Measurements from ENCODE around the gene TFAP2E. TPM values are rescaled to one million over a fixed set of nuclear protein-coding genes. Genes with fewer than 3 reads are reported as not detected.

TFAP2E gene
- total and polyA plus RNA-seq, 7 donors, result 0.04 to 0.12 (median 0.06) TPM; not detected in 4

DNA sequence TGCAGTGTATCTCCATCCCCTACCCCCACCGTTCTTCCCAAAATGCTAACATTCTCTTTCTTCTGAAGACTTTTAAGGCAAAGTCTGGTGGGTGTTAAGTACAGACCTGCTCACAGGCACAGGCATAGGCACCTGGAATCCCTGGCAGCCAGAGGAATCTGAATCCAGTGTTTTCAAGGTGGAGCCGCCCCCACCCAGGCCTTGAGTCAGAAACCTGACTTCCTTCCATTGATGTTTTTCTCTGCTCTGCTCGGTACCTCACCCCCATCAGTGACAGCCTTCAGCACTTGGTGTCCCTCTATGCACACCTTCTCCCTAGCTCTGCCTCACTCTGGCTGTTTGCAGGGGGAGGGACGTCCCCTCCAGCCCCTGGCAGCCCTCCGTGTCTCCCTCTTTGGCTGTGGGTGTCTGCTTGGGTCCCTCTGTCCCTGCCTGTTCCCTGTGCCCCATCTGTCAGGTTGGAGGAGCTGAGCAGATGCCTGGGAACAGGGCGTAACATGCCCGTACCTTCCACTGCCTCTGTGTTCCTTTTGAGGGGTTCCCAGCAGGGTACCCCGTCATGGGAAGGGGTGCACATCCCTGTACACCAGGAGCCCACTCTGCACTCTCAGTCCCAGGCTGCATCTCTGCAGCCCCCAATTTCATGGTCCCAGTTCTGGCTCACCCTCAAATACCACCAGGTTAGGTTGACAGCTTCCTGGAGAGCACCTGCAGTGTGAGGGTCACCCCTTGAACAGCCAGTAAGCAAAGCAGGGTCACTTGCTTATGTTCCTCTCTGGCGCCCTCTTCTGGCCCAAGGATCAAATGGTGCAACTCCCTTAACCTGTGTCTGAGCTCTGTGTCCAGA is 8.9 kb upstream of the TFAP2E start:
- no peak overlapping the region for H3K4me3 ChIP-seq
- H3K4me1 ChIP-seq, result peaks cover 16% of the 10 kb centered on the region
- no peak overlapping the region for H3K27ac ChIP-seq
- no peaks in the 10 kb centered on the region for H3K9me3 ChIP-seq
- DNase-seq (peak; percentile 78 to 85), ATAC-seq (peak; percentile 34 to 61 (median 48))
- TF ChIP-seq CTCF (IDR thresholded peaks at IDR 0.05), result peak; percentile 76
- intact Hi-C loops (cut with DNase I), result loop anchor here (2.0 to 10.0 kb wide), 4 partner anchors 78 to 369 kb away; partner anchors contain the start of genes PSMB2 (in 1 of the 2) and SFPQ (in 1 of the 2)
- H3K36me3 ChIP-seq (ENCODE audit: insufficient read depth in 1 of 2, low read depth in 1 of 2), result peaks cover 0 to 40% of the 10 kb centered on the region in 2 donors
- WGBS, 3 donors, result 74 to 78% (median 78%) methylated on average over 9 of the region's 9 CpGs
- H3K27me3 ChIP-seq (ENCODE audit: insufficient read depth in 3 of 3, low read length in 2 of 3), result no peaks in the 10 kb centered on the region

DNA sequence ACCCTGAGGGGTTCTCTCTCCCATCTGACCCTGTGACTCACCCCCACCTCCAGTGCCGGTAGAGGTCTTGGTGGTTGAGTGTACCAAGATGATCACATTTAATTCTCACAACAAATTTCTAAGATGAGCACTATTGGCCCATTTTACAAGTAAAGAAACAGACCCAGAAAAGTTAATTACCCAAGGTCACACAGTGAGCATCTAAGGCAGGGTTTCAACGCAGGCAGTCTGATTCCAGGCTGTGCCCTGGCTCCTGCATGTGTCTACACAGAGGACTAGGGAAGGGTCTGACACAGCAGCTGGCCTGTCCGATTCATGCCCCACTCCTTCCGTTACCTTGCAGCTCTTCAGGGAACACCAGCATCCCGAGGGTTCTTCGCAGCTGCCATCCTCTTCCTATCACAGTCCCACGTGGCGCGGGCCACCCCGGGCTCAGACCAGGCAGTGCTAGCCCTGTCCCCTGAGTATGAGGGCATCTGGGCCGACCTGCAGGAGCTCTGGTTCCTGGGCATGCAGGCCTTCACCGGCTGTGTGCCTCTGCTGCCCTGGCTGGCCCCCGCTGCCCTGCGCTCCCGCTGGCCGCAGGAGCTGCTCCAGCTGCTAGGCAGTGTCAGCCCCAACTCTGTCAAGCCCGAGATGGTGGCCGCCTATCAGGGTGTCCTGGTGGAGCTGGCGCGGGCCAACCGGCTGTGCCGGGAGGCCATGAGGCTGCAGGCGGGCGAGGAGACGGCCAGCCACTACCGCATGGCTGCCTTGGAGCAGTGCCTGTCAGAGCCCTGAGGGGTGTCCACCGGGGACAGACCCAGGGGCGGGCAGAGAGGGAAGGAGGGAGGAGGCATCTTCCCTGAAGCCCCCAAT is 8.0 kb upstream of the TFAP2E start:
- Histone ChIP-seq H3K27me3 (ENCODE audit: insufficient read depth in 3 of 3, low read length in 2 of 3) (peaks cover 0 to 4% (median 0%) of the 10 kb centered on the region in 3 donors), H3K9me3 (no peaks in the 10 kb centered on the region), H3K4me1 (peaks cover 16% of the 10 kb centered on the region), H3K27ac (no peak overlapping the region), H3K4me3 (no peak overlapping the region), H3K36me3 (ENCODE audit: insufficient read depth in 1 of 2, low read depth in 1 of 2) (peaks cover 0 to 40% of the 10 kb centered on the region in 2 donors)
- TF ChIP-seq CTCF (IDR thresholded peaks at IDR 0.05), result no peak
- intact Hi-C loops (cut with DNase I), result loop anchor here (2.0 to 10.0 kb wide), 5 partner anchors 77 to 370 kb away; partner anchors contain the start of genes PSMB2 (in 1 of the 2) and SFPQ (in 1 of the 2)
- ATAC-seq (no peak), DNase-seq (peak in 1 of 2 donors; percentile 35)
- 84 to 89% (median 88%) methylated on average over 26 to 28 of the region's 28 CpGs for WGBS, 3 donors

DNA sequence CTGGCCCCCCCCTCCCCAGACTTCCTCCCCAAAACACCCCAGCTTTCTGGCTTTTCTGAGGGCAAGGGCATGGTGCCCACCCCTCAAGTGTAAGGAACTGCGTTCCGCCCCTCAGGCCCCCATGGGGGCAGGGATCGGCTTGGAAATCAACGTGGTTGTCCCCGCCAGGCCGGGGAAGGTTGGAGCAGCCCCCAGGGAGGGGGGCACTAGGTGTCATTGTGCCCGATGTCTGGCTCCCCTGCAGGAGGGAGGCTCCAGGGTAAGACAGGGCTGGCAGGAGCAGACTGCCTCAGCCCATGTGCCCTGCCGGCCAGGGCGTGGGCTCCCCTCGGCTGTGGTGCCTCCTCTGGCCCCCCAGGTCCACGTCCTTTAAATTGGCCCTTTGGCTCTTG is 7.4 kb upstream of the TFAP2E start:
- ATAC-seq, result no peak
- H3K36me3 ChIP-seq (ENCODE audit: insufficient read depth in 1 of 2, low read depth in 1 of 2), result peaks cover 0 to 40% of the 10 kb centered on the region in 2 donors
- H3K27me3 ChIP-seq (ENCODE audit: insufficient read depth in 3 of 3, low read length in 2 of 3), result peaks cover 0 to 11% (median 0%) of the 10 kb centered on the region in 3 donors
- WGBS, 3 donors, result 92 to 94% (median 92%) methylated on average over 11 of the region's 11 CpGs
- peak in 1 of 2 donors; percentile 46 for DNase-seq
- H3K4me3 ChIP-seq, result no peak overlapping the region
- peaks cover 12% of the 10 kb centered on the region for H3K4me1 ChIP-seq
- no peak for TF ChIP-seq CTCF (IDR thresholded peaks at IDR 0.05)
- H3K9me3 ChIP-seq, result no peaks in the 10 kb centered on the region
- no peak overlapping the region for H3K27ac ChIP-seq
- intact Hi-C loops (cut with DNase I), result loop anchor here (2.0 to 10.0 kb wide), 3 partner anchors 115 to 371 kb away; partner anchors contain the start of gene SFPQ (in 1 of the 2)

- intact Hi-C loops (cut with DNase I), result loop anchor here (1.0 to 10.0 kb wide), 3 partner anchors 207 to 373 kb away; partner anchors contain the start of gene SFPQ (in 1 of the 2)
- peaks cover 0 to 33% (median 5%) of the 10 kb centered on the region in 3 donors for H3K27me3 ChIP-seq (ENCODE audit: insufficient read depth in 3 of 3, low read length in 2 of 3)
- no peak for DNase-seq
- no peaks in the 10 kb centered on the region for H3K9me3 ChIP-seq
- WGBS, 3 donors, result 52 to 61% (median 52%) methylated on average over 9 of the region's 9 CpGs
- ATAC-seq, result no peak
- H3K4me3 ChIP-seq, result no peak overlapping the region
- H3K4me1 ChIP-seq, result peaks cover under 1% of the 10 kb centered on the region
- H3K36me3 ChIP-seq (ENCODE audit: insufficient read depth in 1 of 2, low read depth in 1 of 2), result peaks cover 0 to 25% of the 10 kb centered on the region in 2 donors
- H3K27ac ChIP-seq, result no peak overlapping the region
- no peak for TF ChIP-seq CTCF (IDR thresholded peaks at IDR 0.05)
These were observed 5.1 kb upstream of the TFAP2E start for GRCh38 chr1:35567947-35568558.
